ENCODE data around the gene SGPP2.

Gene SGPP2

DNA sequence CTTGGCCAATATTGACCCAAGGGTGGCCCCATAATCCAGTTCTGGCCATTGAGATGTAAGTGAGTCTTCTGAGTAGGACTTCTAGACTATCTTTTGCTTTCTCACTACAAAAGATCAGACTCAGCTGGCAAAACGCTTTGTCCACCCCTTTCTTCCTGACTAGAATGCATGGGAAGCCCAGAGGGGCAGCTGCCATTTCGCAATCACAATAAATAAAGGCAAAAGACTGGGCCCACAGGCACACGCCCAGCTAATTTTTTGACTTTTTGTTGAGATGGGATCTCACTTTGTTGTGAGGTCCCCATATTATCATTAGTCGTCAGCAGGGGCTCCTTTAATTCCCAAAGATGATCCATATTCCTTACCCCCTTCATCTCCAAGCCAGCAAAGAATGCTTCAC is 41.1 kb upstream of the SGPP2 start:
- Histone ChIP-seq H3K36me3 (ENCODE audit: insufficient read depth, low read length) (no peaks in the 10 kb centered on the region), H3K27ac (ENCODE audit: low read length) (no peak overlapping the region), H3K4me1 (ENCODE audit: insufficient read depth, low read length) (no peaks in the 10 kb centered on the region), H3K9ac (ENCODE audit: low read depth, low read length) (no peak overlapping the region), H3K79me2 (ENCODE audit: insufficient read depth, low read length) (no peaks in the 10 kb centered on the region), H3K27me3 (ENCODE audit: insufficient read depth, low read length, poor library complexity) (no peaks in the 10 kb centered on the region), H2AFZ (ENCODE audit: low read depth, low read length) (no peak overlapping the region), H3K4me2 (ENCODE audit: insufficient read depth, low read length) (no peak overlapping the region), H4K20me1 (ENCODE audit: insufficient read depth, low read length) (no peaks in the 10 kb centered on the region), H3K4me3 (ENCODE audit: low read depth in 1 of 2, low read length in 2 of 2) (no peak overlapping the region), H3K9me3 (ENCODE audit: insufficient read depth, low read length, severe bottlenecking) (no peaks in the 10 kb centered on the region)
- DNase-seq (no peak), ATAC-seq (ENCODE audit: insufficient read depth, low read depth) (no peak)
- no peak for TF ChIP-seq EZH2 (IDR thresholded peaks at IDR 0.05; ENCODE audit: borderline replicate concordance, low read depth, low read length, severe bottlenecking)
- TF ChIP-seq, protein P1, sequence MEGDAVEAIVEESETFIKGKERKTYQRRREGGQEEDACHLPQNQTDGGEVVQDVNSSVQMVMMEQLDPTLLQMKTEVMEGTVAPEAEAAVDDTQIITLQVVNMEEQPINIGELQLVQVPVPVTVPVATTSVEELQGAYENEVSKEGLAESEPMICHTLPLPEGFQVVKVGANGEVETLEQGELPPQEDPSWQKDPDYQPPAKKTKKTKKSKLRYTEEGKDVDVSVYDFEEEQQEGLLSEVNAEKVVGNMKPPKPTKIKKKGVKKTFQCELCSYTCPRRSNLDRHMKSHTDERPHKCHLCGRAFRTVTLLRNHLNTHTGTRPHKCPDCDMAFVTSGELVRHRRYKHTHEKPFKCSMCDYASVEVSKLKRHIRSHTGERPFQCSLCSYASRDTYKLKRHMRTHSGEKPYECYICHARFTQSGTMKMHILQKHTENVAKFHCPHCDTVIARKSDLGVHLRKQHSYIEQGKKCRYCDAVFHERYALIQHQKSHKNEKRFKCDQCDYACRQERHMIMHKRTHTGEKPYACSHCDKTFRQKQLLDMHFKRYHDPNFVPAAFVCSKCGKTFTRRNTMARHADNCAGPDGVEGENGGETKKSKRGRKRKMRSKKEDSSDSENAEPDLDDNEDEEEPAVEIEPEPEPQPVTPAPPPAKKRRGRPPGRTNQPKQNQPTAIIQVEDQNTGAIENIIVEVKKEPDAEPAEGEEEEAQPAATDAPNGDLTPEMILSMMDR (IDR thresholded peaks at IDR 0.05; ENCODE audit: borderline replicate concordance, extremely low read depth, low read length, poor library complexity, severe bottlenecking) = no peak

- DNase-seq (no peak), ATAC-seq (ENCODE audit: insufficient read depth, low read depth) (no peak)
- H3K79me2 ChIP-seq (ENCODE audit: insufficient read depth, low read length) = no peaks in the 10 kb centered on the region
- H3K4me2 ChIP-seq (ENCODE audit: insufficient read depth, low read length) = no peak overlapping the region
- TF ChIP-seq, protein P1 (IDR thresholded peaks at IDR 0.05; ENCODE audit: borderline replicate concordance, extremely low read depth, low read length, poor library complexity, severe bottlenecking) = no peak
- no peak for TF ChIP-seq EZH2 (IDR thresholded peaks at IDR 0.05; ENCODE audit: borderline replicate concordance, low read depth, low read length, severe bottlenecking)
- H3K4me3 ChIP-seq (ENCODE audit: low read depth in 1 of 2, low read length in 2 of 2) = no peak overlapping the region
- no peak overlapping the region for H3K27ac ChIP-seq (ENCODE audit: low read length)
- no peaks in the 10 kb centered on the region for H4K20me1 ChIP-seq (ENCODE audit: insufficient read depth, low read length)
- no peaks in the 10 kb centered on the region for H3K27me3 ChIP-seq (ENCODE audit: insufficient read depth, low read length, poor library complexity)
- no peaks in the 10 kb centered on the region for H3K9me3 ChIP-seq (ENCODE audit: insufficient read depth, low read length, severe bottlenecking)
- no peak overlapping the region for H3K9ac ChIP-seq (ENCODE audit: low read depth, low read length)
- H3K36me3 ChIP-seq (ENCODE audit: insufficient read depth, low read length) = no peaks in the 10 kb centered on the region
- no peak overlapping the region for H2AFZ ChIP-seq (ENCODE audit: low read depth, low read length)
- no peaks in the 10 kb centered on the region for H3K4me1 ChIP-seq (ENCODE audit: insufficient read depth, low read length)
These were observed 32.5 kb upstream of the SGPP2 start for GRCh38 chr2:222391743-222392285.

DNA sequence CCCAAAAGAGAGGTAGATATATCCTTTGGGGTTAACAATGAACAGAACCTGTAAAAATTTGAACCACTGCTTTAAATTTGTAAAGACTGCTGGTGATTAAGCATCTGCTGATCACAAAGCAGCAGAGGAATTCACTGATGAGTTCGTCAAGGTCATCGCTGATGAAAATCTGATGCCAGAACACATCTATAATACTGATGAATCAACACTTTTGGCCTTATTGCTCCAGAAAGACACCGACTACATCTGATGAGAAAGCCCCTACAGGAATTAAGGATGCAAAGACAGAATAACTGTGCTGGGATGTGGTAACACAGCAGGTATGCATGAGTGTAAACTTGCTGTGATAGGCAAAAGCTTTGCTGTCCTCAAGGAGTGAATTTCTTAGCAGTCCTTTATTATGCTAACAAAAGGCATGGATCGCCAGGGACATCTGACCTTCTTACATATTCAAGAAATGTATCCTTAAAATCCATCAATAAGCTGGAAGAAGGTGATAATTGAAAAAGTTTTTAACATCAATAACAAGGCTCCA is 30.5 kb upstream of the SGPP2 start:
- Histone ChIP-seq H3K27me3 (ENCODE audit: insufficient read depth, low read length, poor library complexity) (no peaks in the 10 kb centered on the region), H3K36me3 (ENCODE audit: insufficient read depth, low read length) (no peaks in the 10 kb centered on the region), H3K4me1 (ENCODE audit: insufficient read depth, low read length) (no peaks in the 10 kb centered on the region), H3K4me2 (ENCODE audit: insufficient read depth, low read length) (no peak overlapping the region), H3K79me2 (ENCODE audit: insufficient read depth, low read length) (no peaks in the 10 kb centered on the region), H3K27ac (ENCODE audit: low read length) (no peak overlapping the region), H4K20me1 (ENCODE audit: insufficient read depth, low read length) (no peaks in the 10 kb centered on the region), H3K9ac (ENCODE audit: low read depth, low read length) (no peak overlapping the region), H2AFZ (ENCODE audit: low read depth, low read length) (no peak overlapping the region), H3K9me3 (ENCODE audit: insufficient read depth, low read length, severe bottlenecking) (no peaks in the 10 kb centered on the region), H3K4me3 (ENCODE audit: low read depth in 1 of 2, low read length in 2 of 2) (no peak overlapping the region)
- ATAC-seq (ENCODE audit: insufficient read depth, low read depth) = no peak
- DNase-seq = no peak
- TF ChIP-seq, protein P1 (IDR thresholded peaks at IDR 0.05; ENCODE audit: borderline replicate concordance, extremely low read depth, low read length, poor library complexity, severe bottlenecking) = no peak
- no peak for TF ChIP-seq EZH2 (IDR thresholded peaks at IDR 0.05; ENCODE audit: borderline replicate concordance, low read depth, low read length, severe bottlenecking)
